Measurements from ENCODE around the gene RSPO1.
"Not testable (repeated sequence)": the region's sequence is repeated elsewhere in the genome, so short reads cannot be mapped to it uniquely, and the experiment has no call there.

RSPO1 gene

GRCh38 chr1:37612186-37612585 lies 22.5 kb downstream of the RSPO1 start:
- DNase-seq = no peak

DNA sequence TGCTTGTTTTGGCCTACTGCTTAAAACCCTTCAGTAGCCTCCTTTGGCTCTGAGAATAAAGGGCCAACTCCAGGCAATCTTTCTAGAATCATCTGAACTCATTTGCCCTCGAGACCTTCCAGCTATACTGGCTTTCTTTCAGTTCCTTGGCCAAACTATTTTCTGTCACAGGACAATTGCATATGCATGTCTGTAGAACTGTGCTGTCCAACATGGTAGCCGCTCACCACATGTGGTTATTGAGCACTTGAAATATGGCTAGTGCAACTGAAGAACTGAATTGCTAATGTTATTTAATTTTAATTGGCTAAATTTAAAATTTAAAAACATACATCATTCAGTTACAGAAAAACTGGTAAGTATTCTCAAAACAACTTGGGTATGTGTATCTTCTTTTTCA lies 24.7 kb downstream of the RSPO1 start:
- no peak for DNase-seq

- no peak for DNase-seq
Measured at GRCh38 chr1:37609002-37609401, 25.7 kb downstream of the RSPO1 start.

- no peak for DNase-seq
Measured at GRCh38 chr1:37606481-37607263, 28.0 kb downstream of the RSPO1 start.

DNA sequence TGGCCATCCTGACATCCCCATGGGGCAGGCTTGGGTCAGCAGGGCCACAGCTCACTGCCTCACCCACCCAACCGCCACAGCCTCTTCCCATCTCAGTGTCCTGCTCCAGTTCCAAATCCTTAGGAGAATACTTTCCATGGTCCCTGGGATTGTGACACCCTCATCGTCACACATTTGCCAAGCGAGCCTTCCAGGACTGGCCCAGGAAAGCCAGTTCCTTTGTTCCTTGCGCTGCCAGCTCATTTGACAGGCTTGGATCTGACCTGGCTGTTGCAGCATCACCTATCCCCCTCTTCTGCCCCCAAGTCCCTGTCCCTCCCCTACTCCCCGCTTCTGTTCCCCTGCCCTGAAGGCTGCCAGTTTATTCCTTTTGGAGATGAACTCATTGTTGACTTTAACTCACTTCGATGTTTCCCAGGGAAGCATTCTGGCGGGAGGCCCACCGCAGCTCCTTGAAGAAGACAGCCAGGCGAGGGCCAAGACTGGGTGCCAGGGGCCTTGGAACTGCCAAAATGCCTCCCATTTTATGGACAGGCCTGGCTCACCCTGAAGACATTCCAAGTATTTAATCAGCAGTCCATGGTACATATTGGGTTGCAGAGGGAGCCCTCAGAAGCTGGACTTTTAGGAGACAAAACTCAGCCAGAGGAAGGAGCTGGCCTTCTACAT lies 28.8 kb downstream of the RSPO1 start:
- no peak for DNase-seq

DNA sequence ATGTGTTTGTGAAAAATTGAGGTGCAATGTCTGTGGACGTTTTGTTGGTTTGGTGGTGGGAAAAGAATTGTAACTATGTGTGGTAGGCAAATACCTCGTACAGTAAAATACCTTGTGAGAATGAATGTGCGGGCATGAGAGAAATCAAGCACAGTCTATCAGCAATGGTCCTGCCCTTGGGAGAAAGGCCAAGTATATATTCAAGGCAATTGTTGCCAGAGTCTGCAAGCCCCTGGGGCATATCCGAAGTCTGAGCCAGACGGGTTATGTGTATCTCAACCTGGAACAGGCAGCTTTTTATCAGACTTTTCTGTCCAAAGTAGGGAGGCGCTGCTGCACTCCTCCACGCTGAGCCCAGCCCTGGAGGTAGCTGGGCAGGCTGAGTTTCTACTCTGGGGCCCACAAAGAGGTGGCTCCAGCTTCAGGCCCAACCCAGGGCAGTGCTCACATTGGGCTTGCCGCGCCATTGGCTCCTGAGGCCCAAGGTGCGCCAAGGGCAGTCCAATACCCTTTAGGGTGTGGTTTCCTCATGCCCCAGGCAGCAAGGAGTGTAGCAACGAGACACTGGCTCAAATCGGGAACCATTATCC lies 29.5 kb downstream of the RSPO1 start:
- DNase-seq = no peak

GRCh38 chr1:37602750-37603694 lies 31.7 kb downstream of the RSPO1 start:
- peak; percentile 56 for DNase-seq

- DNase-seq = no peak
Measured at GRCh38 chr1:37601441-37601840, 33.3 kb downstream of the RSPO1 start.

DNA sequence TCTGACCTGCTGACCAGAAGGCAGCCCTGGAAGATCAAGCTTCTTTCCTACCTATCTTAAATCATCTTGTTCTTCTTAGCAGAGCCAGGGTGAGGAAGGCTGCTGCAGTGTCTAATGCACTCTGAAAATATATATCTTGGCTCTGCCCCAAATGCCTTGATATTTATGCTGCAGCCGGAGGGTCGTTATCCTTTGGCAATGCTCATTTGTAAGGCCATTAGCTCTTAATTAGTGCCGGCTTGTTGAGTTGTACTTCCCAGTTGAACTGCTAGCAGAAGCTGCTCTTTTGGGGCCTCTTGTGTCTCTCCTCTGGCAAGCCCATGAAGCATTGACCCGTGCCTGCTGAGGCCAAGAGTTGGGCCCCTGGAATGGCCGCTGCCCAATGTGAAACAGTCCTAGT lies 34.8 kb downstream of the RSPO1 start:
- no peak for DNase-seq

GRCh38 chr1:37596182-37596667 lies 38.5 kb downstream of the RSPO1 start:
- DNase-seq = no peak

DNA sequence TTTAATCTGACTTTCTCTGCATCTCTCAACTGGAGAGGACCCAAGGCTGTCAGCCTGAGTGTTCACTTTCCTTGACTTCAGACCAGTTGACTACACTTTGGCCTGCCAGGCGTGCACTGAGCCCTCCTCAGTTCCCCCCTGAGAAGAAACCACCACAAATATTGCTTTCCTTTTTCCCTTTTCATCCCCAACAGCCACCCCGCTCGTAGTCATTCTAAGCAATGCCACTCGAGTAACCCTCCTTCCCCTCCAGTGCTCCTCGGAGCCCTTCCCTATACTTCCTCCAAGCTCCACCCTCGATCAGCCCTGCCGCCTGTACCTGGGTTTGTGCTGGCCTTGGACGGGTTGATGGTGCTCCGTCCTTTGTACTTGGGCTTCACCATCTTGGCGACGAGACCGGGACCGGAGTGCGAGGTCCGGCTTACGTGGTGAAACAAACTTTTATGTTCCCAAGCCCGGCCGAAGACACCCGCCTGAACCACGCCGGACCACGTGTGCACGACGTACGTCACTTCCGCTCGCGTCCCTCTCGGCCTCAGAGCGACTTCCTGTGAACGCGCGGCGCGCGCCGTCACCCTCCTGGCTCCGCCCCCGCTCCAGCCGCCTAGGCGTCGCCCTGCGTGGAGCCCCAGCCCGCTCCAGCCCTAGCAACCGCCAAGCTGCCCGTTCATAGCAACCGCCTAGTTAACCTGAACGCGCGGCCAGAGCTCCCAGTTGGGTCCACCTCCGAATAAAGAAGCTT lies 39.1 kb downstream of the RSPO1 start, which contains the start of gene GNL2:
TSS of gene GNL2 (minus strand) at position 498 of the 742 bp plus-strand sequence. CDS start at position 383, 115 bp downstream.
- peak; percentile 92 for DNase-seq

GRCh38 chr1:37593726-37594125 lies 41.0 kb downstream of the RSPO1 start:
- no peak for DNase-seq

GRCh38 chr1:37588939-37589338 lies 45.8 kb downstream of the RSPO1 start:
- DNase-seq = no peak

DNA sequence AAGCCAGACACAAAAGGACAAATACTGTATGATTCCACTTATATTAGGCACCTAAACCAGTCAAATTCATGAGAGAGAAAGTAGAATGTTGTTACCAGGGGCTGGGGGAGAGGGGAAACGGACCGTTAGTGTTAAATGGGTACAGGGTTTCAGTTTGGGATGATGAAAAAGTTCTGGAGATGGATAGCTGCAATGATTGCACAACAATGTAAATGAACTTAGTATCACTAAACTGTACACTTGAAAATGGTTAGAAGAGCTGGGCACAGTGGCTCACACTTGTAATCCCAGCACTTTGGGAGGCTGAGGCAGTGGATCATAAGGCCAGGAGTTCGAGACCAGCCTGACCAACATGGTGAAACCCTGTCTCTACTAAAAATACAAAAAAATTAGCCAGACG lies 50.1 kb downstream of the RSPO1 start:
- not testable (repeated sequence) for DNase-seq

DNA sequence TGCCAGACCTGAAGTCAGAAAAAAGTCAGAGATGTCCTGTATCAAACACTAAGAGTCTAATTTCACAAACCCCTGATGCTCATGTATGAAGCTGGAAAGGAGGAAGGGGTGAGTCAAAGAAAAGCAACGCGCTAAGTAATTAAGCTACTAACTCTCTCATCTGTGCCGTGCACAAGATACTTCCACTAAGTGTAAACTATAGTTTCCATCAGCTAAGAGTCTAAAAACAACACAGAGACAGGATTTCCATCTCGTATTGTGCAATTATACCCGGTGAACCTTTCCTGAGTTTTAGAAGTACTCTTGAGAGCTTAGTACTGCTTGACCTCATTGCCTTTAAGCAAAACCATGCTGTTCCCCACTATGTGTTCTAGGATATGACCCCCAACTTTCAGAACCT lies 59.0 kb downstream of the RSPO1 start:
- no peak for DNase-seq

GRCh38 chr1:37574834-37575480 lies 59.7 kb downstream of the RSPO1 start:
- no peak for DNase-seq

- no peak for DNase-seq
Measured at GRCh38 chr1:37570528-37571334, 64.0 kb downstream of the RSPO1 start.

DNA sequence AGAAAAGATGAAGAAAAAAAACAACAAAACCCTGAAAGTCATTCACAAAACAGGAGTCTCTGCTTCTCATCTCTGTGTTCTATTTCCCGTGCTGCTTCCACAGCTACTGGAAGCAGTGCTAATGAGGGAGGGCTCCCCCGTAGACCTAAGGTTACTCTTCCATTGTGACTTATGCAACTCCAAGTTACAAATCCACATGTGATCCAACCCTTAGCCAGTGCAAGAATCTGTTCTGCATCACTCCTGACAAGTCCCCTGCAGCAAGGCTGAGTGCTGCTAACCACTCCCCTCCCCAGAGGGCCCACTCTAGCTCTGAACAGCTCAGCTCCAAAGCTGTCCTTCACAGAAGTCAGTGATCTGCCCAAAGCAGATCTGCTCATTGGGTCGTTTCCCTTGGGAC lies 67.7 kb downstream of the RSPO1 start:
- DNase-seq = no peak

DNA sequence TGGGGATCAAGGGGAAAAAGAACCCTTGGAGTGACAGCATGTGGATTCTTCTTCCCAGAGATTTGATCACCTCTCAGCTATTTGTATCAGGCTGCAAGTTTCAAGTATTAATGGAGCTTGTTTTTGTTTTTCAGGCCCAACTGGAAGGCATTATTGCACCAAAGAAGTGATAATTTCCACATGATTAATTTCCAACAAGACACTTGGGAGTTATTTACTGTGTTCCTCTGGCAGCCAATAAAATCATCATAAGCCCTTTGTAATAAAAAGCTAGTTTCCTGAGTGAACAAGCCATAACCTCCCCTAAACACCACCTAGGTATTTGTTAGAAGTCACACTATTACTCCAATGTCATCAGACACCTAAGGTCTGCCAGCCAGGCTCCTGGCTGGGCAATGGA lies 69.8 kb downstream of the RSPO1 start:
- DNase-seq = no peak

DNA sequence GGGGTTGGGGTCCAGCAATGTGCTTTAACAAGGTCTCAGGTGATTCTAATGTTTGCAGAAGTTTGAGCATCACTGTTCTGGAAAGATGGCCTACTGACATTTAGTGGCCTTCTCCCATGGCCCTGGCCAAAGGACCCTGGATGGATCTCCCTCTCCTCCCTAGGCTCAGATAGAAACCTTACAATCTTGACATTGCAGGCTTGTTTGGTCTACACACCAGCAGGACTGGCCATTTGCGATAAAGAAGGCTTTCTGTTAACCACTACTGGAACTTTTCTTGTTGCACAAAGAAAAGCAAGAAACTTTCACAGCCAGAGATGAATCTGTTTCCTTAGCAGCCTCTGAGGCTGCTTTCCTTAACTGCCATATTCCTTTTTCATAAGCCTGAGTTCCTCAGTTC lies 71.7 kb downstream of the RSPO1 start:
- no peak for DNase-seq

Data from NCI-H1436 (cell line).